Esophagus muscularis mucosa (tissue), 3 donors: ENCODE measurements around the gene FBXL7.

Experiments
- POLR2AphosphoS5 ChIP-seq, 2 donors: sonication (generic); formaldehyde crosslinking; IDR thresholded peaks; one replicate each; pipeline ENCODE4 v1.6.1; 2017; ENCODE audit warnings: antibody characterized with exemption in 2 of 2
- TF ChIP-seq, protein P1 (sequence below), 3 experiments: fragments of 200-600 bp in 2 of 3; fragments of 450-650 bp in 1 of 3; sonication (generic) in 2 of 3; IDR thresholded peaks; one replicate each; pipeline ENCODE4 v1.5.1; 2017 to 2019; ENCODE audit warnings: antibody characterized with exemption in 3 of 3, mild to moderate bottlenecking in 2 of 3, moderate library complexity in 1 of 3

DNA sequence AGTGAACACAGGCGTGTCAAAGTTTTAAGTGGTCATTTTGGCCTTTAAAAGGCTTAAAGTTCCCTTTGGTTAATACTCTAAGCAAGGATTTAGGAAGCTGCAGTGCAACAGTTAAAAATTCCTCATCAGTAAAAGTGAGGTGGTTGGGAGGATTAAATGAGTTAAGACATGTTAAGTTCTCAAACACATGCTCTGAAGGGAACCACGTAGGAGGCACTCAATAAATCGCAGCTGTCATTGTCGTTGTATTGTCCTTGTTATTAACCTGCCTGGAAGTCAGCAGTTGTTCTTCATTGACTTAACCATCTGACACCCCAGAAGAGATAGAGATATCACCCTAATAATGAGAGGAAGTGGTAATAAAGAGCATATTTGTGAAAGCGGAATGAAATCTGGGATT, 432.1 kb downstream of the FBXL7 start:
- TF ChIP-seq, protein P1, sequence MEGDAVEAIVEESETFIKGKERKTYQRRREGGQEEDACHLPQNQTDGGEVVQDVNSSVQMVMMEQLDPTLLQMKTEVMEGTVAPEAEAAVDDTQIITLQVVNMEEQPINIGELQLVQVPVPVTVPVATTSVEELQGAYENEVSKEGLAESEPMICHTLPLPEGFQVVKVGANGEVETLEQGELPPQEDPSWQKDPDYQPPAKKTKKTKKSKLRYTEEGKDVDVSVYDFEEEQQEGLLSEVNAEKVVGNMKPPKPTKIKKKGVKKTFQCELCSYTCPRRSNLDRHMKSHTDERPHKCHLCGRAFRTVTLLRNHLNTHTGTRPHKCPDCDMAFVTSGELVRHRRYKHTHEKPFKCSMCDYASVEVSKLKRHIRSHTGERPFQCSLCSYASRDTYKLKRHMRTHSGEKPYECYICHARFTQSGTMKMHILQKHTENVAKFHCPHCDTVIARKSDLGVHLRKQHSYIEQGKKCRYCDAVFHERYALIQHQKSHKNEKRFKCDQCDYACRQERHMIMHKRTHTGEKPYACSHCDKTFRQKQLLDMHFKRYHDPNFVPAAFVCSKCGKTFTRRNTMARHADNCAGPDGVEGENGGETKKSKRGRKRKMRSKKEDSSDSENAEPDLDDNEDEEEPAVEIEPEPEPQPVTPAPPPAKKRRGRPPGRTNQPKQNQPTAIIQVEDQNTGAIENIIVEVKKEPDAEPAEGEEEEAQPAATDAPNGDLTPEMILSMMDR (IDR thresholded peaks at IDR 0.05) = no peak
- TF ChIP-seq POLR2AphosphoS5 (IDR thresholded peaks at IDR 0.05) = no peak
